GM13976 (cell line): Measurements from ENCODE around the gene PLD5.

ENCODE experiments used
- DNase-seq: peaks from one replicate; pipeline ENCODE4 v3.0.0; 2012; ENCODE audit warnings: low spot score
- in situ Hi-C: fragments of 300-500 bp; cut with MboI; formaldehyde crosslinking; loops from one replicate; pipeline ENCODE4 v1.12.0; 2022; ENCODE audit warnings: low sequenced_read_pairs, mixed read lengths, inconsistent platforms; ENCODE audit not compliant: unreplicated experiment
- TF ChIP-seq, protein P1 (sequence below): IDR thresholded peaks from 2 replicates; pipeline ENCODE4 v1.5.1; 2012; ENCODE audit warnings: borderline replicate concordance, mild to moderate bottlenecking; ENCODE audit not compliant: insufficient read depth; ENCODE audit errors: extremely low read depth, missing control alignments, control extremely low read depth

Gene PLD5

DNA sequence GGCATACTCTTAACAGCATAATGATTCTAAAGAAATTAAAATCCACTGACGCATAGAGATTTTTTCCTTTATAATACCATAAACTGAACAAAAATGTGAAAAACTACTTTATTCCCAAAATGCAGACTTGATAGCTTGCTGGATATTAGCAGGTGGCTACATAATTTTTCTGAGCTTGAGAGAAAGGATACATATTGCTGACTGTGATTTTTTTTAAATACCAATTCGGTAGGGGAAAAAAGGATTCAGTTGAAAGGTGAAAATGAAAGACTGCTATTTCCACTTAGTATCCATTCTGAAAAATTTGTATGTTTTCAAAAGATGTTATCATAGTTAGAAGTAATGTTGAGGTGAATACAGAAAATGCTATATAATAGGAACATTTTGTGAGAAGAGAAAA lies 435.6 kb downstream of the PLD5 start:
- in situ Hi-C loops: no loop called here
- TF ChIP-seq, protein P1, sequence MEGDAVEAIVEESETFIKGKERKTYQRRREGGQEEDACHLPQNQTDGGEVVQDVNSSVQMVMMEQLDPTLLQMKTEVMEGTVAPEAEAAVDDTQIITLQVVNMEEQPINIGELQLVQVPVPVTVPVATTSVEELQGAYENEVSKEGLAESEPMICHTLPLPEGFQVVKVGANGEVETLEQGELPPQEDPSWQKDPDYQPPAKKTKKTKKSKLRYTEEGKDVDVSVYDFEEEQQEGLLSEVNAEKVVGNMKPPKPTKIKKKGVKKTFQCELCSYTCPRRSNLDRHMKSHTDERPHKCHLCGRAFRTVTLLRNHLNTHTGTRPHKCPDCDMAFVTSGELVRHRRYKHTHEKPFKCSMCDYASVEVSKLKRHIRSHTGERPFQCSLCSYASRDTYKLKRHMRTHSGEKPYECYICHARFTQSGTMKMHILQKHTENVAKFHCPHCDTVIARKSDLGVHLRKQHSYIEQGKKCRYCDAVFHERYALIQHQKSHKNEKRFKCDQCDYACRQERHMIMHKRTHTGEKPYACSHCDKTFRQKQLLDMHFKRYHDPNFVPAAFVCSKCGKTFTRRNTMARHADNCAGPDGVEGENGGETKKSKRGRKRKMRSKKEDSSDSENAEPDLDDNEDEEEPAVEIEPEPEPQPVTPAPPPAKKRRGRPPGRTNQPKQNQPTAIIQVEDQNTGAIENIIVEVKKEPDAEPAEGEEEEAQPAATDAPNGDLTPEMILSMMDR: no peak
- DNase-seq: no peak

DNA sequence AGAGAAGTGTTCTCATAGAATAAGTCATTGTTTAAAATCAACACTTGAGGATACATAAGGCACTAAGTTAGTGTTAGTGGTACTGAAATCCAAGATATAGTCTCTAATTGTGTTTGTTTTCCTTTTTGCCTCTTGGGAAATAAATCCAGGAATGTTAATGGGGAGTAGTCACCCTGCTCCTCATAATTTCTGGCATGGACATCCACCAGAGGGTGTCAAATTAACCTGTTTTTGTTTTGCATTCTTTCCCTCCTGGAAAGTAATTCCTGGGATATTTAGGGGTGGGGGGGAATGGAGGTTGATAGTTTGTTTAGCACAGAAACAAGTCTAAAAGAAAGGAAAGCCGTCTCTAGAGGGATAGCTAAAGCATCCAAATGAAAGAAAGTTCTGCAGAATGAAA lies 437.8 kb downstream of the PLD5 start:
- in situ Hi-C loops: no loop called here
- TF ChIP-seq, protein P1: no peak
- no peak for DNase-seq

DNA sequence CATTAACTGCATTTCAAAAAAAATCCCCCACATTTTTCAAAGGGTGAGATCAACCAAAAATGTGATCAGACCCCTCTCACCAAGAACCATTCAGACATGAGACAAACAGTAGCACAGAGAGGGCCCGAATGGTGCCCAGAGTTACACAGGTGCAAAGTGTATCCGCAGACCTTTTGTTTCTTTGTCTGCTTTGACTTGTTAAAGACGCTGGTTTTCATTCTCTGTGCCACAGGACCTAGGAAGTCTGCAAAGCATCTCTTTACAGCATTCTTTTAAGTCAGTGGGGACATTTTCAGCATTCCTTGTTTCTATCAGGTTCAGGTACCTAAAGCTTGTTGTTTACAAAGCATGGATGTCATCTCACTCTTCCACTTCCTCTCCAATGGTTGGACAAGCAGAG lies 438.4 kb downstream of the PLD5 start:
- no peak for DNase-seq
- TF ChIP-seq, protein P1: no peak
- in situ Hi-C loops: no loop called here

DNA sequence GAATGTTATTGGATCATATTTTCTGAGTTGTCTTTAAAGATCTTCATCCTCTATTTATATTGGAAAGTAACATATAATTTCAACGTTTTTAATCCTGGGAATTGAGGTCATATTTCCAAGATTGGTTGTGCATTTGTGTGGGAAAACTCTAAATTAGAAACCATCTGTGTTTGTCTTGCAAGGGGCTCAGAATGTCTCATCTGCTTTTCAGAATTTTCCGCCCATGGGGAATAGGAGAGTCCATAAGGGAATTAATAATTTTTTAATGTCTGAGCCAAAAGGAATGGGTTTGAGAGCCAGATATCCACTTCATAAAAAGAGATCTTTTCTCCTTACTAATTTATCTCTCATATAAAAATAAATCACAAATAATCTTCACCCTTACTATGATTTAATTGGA lies 440.8 kb downstream of the PLD5 start:
- in situ Hi-C loops: no loop called here
- TF ChIP-seq, protein P1: no peak
- DNase-seq: no peak

DNA sequence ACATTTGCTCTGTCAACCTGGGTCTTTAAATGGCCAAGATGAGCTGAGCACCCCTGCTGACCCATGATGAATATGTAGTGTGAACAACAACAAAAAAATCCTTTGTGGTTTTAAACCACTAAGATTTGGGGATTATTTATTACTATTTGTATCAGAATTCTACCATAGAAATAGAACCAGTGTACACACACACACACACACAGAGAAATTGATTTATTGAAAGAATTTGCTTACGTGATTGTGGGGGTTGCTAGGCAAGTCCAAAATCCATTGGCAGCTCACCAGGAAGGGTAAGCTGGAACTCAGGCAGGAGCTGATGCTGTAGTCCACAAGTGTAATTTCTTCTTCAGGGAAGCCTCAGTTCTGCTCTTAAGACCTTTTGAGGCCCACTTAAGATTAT lies 443.1 kb downstream of the PLD5 start:
- TF ChIP-seq, protein P1: no peak
- in situ Hi-C loops: no loop called here
- DNase-seq: no peak

DNA sequence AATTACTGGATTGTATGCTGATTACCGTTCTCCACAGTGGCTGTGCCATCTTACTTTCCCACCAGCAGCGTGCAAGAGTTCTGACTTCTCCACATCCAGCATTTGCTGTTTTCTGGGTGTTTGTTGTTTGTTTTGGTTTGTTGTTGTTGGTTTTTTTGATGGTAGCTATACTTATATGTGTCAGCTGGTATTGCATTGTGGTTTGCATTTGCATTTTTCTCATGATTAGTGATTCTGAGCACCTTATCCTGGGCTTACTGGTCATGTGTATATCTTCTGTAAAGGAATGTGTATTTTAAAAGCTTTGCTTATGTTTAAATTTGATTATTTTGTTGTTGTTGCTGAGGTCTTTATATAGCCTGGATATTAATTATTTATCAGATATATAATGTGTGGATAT lies 458.7 kb downstream of the PLD5 start:
- TF ChIP-seq, protein P1: no peak
- in situ Hi-C loops: no loop called here
- DNase-seq: no peak

DNA sequence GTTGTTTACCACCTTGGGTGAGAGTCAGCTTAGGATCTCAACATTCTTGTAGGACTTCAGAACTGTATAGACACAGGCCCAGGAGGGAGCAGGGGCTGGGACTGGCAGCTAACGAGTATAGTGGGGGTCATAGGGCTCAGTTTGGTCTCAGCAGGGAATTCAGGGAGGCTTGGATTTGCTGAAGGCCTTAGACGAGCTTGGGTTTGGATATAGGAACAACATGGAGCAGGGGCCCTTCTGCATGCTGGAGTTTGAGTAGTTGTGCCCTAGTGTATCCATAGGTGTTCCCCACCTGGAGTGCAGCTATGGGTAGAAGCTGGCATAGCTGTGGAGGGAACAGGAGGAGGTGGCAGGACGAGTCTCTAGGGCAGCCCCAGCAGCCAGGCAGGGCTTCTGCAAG lies 462.2 kb downstream of the PLD5 start:
- no peak for DNase-seq

More for the DNA sequence above, 462.2 kb downstream of the PLD5 start:
- TF ChIP-seq, protein P1: no peak
- in situ Hi-C loops: no loop called here
